ENCODE measurements around the gene RHBDF1.
A peak's percentile ranks its signal among the peaks of the same experiment; 100 is the strongest.
"Not testable (repeated sequence)": the region's sequence is repeated elsewhere in the genome, so short reads cannot be mapped to it uniquely, and the experiment has no call there.

The RHBDF1 gene

GRCh38 chr16:56231-56927, 16.1 kb downstream of the RHBDF1 start:
- no peak for DNase-seq

GRCh38 chr16:55571-56136, 16.8 kb downstream of the RHBDF1 start:
- DNase-seq = no peak

- no peak for DNase-seq
These were observed 18.2 kb downstream of the RHBDF1 start for GRCh38 chr16:54237-54581.

- DNase-seq = peak; percentile 89
These were observed 18.8 kb downstream of the RHBDF1 start, which contains the start of the genes POLR3K and SNRNP25 for GRCh38 chr16:53346-54236. POLR3K (minus strand) TSS chr16:53608; CDS start chr16:53586, 22 bp downstream. SNRNP25 (plus strand) TSS chr16:53828; CDS start chr16:54017, 189 bp downstream.

- DNase-seq = no peak
These were observed 21.5 kb downstream of the RHBDF1 start for GRCh38 chr16:50769-51591.

GRCh38 chr16:47234-47633, 25.2 kb downstream of the RHBDF1 start:
- DNase-seq = no peak

GRCh38 chr16:46510-46909, 25.9 kb downstream of the RHBDF1 start:
- not testable (repeated sequence) for DNase-seq

GRCh38 chr16:45454-45853, 27.0 kb downstream of the RHBDF1 start:
- DNase-seq = no peak

- DNase-seq = no peak
These were observed 27.8 kb downstream of the RHBDF1 start for GRCh38 chr16:44655-45054.

GRCh38 chr16:43294-43693, 29.1 kb downstream of the RHBDF1 start:
- no peak for DNase-seq

GRCh38 chr16:42691-43090, 29.7 kb downstream of the RHBDF1 start:
- DNase-seq = no peak

GRCh38 chr16:42069-42457, 30.4 kb downstream of the RHBDF1 start:
- no peak for DNase-seq

- DNase-seq = no peak
These were observed 30.9 kb downstream of the RHBDF1 start for GRCh38 chr16:41439-42068.

GRCh38 chr16:38941-39892, 33.2 kb downstream of the RHBDF1 start:
- no peak for DNase-seq

- DNase-seq = not testable (repeated sequence)
These were observed 34.2 kb downstream of the RHBDF1 start for GRCh38 chr16:38206-38605.

GRCh38 chr16:37511-37910, 34.9 kb downstream of the RHBDF1 start:
- DNase-seq = no peak

- DNase-seq = no peak
These were observed 36.0 kb downstream of the RHBDF1 start for GRCh38 chr16:36336-36984.

- no peak for DNase-seq
These were observed 36.6 kb downstream of the RHBDF1 start for GRCh38 chr16:35678-36305.

GRCh38 chr16:35011-35677, 37.3 kb downstream of the RHBDF1 start:
- DNase-seq = no peak

- no peak for DNase-seq
These were observed 37.8 kb downstream of the RHBDF1 start for GRCh38 chr16:34648-34987.
